TTC549 (cell line): ENCODE results near the gene ELP5.
A peak's percentile ranks its signal among the peaks of the same experiment; 100 is the strongest.

ENCODE experiments used
- FAIRE-seq: peaks from 2 replicates; lab custom pipeline; 2012; peaks lifted over from hg19 to GRCh38; lab: Jason Lieb, UNC

The ELP5 gene

DNA sequence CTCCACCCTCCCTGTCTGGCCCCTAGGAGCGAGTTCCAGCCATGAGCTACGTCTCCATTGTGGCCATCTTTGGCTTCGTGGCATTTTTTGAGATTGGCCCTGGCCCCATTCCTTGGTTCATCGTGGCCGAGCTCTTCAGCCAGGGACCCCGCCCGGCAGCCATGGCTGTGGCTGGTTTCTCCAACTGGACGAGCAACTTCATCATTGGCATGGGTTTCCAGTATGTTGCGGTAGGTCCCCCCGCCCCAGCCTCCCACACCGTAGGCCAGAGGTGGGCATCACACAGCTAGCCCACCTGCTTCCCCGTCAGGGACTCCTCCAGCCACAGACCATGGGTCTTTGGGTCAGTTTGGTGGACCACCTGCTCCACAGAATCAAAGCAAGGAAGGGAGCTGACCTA lies 33.7 kb downstream of the ELP5 start:
- no peak for FAIRE-seq

DNA sequence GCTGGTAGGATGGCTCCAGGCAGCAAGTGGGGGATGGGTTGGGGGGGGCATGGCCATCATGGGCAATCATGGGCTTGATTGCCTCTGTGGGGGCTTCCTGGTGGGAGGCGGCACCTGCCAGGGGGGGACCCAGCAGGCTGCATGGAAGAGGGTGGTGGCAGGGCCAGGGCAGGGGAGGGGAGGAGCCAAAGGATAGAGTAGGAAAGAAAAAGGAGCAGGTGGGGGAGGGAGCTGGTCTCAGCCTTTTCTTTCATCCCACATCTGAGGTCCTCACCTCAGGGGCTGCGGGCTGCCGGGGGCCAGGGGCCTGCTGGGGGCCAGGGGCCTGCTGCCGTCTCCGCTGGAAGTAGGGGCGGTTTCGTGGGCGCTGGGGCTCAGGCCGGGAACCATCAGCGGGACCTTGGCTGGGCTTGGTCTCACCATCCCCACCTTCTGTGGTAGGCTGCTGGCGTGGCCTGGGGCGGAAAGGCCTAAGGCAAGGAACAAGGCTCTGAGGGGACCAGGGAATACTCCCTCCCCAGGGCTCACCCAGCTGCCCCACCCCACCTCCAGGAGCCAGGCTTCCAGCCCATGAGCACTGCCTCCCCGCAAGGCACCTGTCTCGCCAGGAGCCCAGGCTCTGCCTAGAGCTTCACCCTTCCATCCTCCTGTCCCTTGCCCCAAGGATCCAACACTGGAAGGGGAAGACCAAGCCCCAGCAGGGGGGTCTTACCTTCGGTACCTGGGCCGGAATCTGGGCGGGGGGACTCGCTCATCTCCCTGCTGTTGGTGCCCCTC lies 37.4 kb downstream of the ELP5 start:
- no peak for FAIRE-seq

DNA sequence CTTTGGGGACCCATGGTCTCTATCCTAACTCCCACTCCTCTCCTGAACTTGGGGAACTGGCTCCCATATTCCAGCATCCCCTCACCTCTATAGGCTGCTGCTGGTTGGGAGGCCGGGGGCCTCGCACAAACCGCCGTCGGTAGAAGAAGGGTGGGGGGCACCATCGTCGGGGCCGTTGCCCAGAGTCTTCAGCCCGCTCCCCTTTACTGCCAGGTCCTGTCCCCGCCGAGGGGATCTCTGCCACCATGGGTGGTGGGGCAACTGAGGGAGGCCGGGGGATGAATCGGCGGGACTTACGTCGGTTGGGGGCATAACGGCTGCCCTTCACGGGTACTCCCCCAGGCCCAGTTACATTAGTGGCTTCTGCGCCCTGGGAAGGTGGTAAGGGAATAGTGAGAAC lies 38.2 kb downstream of the ELP5 start:
- no peak for FAIRE-seq

DNA sequence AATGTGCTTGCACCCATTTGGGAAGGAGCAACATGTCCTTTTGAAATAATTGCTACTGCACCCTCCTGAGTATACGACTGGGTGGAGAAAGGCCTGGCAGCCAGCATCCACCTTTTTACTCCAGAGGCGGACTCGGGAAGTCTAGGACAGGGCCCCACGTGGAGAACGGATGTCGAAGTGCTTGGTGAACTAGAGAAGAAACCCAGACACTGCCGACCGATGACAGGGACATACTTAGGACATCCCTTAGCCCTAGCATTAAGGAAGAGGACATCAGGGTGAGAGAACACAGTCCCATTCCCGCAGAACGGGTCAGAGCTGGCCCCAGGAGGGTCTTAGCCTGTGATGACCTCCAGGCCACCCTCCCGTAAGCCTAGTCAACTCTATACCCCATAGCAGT lies 38.7 kb downstream of the ELP5 start:
- no peak for FAIRE-seq

DNA sequence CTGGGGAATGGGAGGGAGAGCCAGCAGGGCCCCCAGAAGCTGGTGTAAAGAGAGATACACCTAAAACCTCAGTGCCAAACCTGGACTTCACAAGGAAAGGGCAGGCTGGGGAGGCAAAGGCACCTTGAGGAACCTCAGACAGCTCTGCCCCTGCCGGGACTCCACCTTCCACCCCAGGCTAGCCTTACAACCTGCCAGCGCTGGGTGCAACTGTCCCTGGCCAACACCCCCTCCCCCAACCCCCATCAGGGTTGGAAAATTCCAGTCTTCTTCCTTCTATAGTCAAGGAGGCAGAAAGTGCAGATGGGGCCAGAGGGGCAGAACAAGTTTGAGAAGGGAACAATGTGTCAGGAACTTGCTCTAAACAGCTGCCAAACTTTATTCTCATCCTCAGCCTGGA lies 40.2 kb downstream of the ELP5 start:
- FAIRE-seq: no peak

DNA sequence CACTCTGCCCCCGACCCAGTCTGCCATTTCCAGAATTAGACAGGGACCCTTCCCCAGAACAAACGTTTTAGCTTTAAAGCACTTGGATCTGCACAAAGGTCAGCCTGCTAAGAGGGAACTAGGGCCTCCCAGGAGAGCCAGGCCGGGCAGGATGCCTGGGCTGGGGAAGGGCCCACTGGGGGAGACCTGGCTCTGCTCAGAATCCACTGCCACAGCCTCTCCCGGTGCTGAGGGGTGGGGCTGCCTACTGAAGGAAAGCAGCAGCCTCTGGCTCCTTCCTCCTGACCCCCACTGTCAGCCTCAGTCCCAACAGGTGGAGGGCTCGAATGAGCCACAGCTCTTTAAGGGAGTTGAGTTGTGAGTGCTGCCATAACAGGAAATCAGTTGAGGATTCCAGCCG lies 40.7 kb downstream of the ELP5 start:
- no peak for FAIRE-seq

DNA sequence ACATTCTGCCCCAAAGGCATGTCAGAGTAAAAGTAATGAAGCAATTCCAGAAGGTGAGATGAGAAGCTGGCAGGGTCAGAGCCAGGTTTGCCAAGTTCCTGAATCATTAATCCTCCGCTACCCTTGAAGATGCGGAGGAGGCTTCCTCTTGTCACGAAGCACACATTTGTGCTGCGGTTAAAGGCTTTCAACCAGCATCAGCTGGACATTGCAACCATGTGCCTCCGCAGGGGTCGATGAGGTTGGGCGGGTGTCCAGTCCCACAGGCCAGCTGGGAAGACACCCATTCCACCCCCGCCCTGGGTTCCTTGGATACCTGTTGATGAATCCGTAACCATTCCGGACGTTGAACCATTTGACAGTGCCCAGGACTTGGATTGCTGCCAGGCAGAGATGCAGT lies 41.1 kb downstream of the ELP5 start:
- no peak for FAIRE-seq

DNA sequence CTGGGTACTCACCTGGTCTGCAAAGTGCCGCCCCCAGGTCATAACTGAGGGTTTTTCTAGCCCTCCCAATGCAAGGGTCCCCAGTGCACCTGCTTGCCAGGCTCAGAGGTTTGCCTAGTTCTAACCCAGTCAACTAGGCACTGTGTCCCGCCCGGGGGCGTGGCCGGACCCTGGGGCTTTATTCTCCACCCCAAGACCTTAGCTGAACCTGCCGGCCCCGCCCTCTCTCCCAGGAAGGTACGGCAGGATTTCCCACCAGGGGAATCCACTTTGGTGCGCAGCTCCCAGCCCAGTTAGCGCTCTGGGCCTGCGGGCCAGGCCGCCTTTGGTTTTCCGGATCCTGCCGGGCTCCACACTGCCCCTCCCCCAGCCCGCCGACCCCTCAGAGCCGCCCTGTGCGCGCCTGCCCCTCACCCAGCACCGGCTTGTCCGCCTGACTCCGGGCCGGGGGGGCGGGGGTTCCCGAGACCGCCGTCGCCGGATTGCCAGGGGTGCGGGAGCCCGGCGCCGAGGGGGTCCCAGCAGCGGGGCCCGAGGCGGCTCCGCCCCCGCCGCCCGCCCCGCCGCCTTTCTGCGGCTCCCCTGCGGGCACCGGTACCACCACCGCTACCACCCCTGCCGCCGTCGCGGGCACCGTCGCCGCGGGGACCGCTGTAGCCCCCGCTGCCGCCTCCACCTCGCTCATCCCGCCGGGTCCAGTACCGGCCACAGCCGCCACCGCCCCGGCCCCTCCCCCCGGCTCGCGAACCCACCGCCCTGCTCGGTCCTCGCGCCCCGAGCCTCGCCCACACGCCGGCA lies 42.0 kb downstream of the ELP5 start:
- no peak for FAIRE-seq

DNA sequence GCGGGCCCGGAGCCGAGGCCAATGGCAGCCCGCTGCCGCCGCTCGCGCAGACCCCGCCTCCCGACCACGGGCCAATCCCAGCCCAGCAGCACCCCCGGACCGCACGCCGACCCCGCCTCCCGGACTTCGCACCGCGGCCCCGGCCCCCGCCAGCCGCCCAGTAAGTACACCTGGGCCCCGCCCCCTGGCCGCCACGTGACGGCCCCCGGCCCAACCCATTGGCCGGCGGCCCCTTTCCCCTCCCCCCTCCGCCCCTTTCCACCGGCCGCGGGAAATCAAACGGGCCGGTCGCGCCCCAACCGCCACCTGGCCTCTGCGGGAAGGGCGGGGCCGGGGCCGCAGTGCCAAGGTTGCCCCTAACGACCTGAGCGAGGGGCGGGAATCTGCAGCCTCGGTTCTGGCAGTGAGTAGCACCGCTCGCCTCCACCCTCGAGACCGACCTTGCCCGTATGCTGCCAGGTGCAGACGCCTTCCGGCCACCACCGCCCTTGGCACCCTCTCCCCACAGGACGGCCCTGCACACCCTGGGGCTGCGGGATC lies 42.7 kb downstream of the ELP5 start, which contains the start of gene YBX2:
Gene YBX2, minus strand, starts transcription at position 26 of the 540 bp plus-strand sequence. CDS start 139 bp downstream, outside the sequence.
- FAIRE-seq: no peak

DNA sequence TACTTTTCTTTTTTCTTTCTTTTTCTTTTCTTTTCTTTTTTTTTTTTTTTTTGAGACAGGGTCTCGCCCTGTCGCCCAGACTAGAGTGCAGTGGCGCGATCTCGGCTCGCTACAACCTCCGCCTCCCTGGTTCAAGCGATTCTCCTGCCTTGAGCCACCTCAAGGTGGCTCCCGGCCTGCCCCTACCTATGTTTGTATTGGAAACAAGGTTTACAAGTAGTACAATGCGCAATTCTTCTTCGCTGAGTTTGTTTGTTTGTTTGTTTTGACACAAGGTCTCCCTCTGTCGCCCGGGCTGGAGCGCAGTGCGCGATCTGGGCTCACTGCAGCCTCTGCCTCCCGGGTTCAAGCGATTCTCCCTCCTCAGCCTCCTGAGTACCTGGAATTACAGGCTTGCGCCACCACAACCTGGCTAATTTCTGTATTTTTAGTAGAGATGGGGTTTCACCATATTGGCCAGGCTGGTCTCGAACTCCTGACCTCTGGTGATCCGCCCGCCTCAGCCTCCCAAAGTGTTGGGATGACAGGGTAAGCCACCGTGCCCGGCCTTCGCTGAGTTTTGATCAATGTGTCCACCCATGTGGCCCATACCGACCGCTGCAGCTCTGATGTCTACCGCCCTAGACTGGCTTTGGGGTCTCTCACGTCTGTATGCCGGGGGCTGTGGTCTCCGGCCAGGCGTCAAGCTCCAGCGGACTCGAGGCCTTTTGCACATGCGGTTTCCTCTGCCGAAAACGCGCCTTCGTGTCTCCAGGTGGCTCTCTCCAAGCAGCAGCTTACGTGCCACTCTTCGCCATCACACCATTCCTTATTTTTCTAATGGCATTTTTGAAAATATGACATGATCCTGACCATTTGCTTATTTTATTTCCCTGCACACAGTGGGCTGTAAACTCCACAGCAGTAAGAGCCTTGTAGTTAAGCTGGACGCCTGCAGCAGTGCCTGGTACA lies 43.5 kb downstream of the ELP5 start:
- FAIRE-seq: no peak

DNA sequence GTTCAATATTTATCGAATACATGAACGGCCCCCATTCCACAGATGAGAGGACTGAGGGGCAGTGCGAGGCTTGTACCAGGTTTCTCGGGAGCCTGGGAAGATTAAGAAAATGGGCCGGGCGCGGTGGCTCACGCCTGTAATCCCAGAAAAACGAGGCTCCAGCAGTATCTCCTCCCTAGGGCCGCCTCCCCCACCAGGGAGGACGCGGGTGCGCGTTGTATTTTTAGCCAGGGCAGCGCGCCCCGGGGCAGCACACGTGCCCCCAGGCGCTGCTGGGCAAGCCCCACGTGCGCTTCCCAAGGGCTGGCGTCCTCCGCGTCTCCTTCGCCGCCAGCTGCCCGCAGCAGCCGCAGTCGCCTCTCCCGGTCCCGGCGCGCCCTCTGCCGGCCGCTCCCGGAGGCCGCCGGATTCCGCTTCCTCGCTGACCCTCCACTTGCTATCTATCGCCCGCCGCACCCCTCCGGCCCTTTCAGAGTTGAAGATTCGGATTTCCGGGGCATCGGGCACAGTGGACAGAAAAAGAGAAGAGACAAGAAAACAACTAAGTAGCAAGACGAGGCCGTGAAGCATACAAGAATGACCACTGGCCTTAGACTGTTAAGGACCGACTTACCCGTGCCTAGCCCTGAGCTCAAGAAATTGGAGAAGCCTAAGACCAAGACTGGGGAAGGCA lies 44.3 kb downstream of the ELP5 start:
- no peak for FAIRE-seq

DNA sequence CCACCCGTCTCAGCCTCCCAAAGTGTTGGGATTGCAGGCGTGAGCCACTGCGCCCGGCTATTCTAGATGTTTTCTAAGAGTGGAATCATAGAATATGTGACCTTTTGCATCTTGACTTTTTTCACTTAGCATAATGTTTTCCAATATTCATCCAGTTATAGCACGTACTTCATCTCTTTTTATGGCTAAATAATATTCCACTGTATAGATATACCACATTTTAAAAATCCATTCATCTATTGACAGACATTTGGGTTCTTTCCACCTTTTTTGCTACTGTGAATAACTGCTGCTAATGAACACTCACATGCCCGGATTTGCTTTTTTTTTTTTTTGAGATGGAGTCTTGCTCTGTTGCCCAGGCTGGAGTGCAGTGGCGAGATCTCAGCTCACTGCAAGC lies 52.2 kb downstream of the ELP5 start:
- no peak for FAIRE-seq

DNA sequence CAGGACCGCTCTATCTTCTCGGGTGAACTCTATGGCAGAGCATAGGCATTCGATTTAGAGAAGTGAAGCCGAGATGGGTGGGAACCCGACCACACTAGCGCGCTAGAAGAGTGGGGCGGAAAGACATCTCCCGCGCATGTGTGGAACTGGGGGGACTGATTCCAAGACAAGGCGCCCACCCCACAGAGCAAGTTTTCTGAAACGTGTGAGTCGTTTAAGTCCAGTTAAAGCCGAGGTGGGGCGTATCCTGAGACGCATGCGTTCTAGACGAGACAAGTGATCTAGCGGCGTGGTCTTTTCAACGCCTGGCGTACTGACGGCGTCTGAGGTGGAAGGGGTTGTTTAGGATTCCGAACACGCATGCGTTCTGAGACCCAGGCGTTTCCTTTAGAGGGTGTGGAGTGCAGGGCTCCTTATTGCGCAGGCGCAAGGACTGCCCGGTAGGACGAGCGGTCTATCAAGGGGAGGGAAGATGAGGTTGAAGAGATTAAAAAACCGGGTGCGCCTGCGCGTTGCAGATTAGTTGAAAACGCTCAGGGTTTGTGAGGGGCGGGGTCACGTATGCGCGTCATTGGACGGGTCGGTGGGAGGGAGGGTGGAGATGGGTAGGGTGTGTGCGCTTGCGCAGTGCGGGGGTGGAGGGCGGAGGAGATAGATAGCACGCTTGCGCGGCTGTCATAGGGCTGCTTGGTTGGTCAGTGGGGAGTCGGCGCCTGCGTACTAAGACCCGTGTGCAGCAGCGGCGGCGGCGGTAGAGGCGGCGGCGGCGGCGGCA lies 55.1 kb downstream of the ELP5 start, which contains the start of gene EIF5A:
Gene EIF5A, plus strand, starts transcription at position 718 of the 775 bp plus-strand sequence. CDS start 2,008 bp downstream, outside the sequence.
- FAIRE-seq: peak; percentile 97

DNA sequence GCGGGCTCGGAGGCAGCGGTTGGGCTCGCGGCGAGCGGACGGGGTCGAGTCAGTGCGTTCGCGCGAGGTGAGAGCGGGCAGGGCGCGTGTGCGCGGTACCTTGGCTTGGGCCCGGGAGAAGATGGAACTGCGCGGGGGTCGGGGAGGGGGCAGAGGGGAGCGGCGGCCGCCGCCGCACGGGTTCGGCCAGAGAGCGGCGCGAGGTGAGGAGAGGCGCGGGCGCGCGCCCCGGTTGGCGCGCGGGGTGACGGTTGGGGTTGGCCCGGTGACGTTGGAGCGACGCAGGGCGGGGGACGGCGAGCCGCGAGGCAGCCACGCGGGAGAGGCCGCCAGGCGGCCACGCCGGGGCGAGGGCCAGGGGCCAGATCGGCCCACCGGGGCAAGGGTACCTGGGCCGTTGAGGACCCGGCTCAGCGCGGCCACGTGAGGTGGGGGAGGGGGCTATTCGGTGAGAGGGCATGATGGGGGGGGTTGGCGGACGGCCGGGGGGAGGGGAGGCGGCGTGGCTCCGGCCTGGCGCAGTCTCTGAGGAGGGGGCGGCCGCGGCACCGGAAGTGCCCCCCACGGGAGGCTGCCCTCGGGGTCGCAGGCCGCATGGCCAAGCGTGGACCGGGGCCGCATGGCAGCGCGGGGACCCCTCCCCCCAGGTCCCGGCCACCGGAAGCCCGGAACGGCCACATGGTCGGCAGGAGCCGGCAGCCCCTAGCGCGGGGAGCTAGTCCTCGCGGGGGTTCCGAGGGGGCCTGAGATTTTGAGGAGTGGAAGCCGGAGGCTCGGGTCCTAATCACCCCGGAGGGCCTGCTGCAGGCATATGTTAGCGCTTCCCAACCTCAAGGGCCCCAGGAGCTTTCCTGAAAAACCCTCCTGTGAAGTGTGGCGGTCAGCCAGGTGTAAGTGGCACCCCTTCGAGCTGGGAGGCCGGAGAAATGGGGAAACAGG lies 55.9 kb downstream of the ELP5 start:
- FAIRE-seq: no peak

DNA sequence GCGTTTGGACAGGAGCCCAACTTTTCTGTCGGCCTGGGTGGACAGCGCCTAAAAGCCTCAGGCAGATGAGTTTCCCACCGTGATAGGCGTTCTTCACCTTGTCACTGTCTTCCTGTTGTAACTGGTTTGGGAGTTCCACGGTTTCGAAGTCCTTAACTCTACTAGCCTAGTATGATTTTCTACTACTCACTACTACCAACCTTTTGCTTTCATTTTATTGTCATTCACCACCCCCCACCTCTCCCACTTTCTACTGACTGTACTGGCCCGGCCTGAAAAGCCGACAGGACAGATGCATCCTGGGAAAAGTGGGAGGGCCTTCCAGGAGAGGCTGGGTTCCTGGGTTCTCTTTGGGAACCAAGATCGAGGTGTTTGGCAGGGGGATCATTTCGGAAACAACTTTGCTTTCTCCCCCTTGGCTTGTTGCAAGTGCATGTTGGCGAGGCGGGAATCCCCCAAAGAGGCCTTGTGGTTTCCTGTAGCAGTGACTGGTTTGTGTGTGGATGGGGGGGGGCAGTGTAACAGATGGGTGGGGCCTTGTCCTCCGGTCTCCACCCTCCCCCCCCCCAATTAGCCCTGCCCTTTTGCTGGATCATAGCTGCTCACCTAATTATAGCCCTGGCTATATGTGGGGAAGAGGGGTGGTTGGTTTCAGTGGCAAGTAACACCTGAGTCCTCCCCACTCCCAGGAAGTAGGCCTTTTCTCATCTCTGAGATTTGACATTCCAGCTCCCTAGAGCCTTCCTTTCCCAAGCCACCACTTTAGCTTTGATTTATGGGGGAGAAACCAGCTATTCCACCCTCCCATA lies 56.8 kb downstream of the ELP5 start:
- no peak for FAIRE-seq
